Measurements from ENCODE around the gene IPP. TPM values are rescaled to one million over a fixed set of nuclear protein-coding genes. Genes with fewer than 3 reads are reported as not detected.
A peak's percentile ranks its signal among the peaks of the same experiment; 100 is the strongest.
"Not testable (repeated sequence)": the region's sequence is repeated elsewhere in the genome, so short reads cannot be mapped to it uniquely, and the experiment has no call there.

The IPP gene
- total and polyA plus RNA-seq, 7 donors, result 6.9 to 15.3 (median 11.2) TPM

GRCh38 chr1:45678489-45678888 lies 72.0 kb downstream of the IPP start:
- intact Hi-C loops (cut with DNase I), result no loop called here
- no peak for DNase-seq
- no peaks in the 10 kb centered on the region for H3K36me3 ChIP-seq
- no peaks in the 10 kb centered on the region for H3K27me3 ChIP-seq
- no peak overlapping the region for H3K4me3 ChIP-seq
- peak overlapping the region in 2 of 4 donors; percentile 14 to 46 for H3K27ac ChIP-seq
- TF ChIP-seq EP300 (IDR thresholded peaks at IDR 0.05) (no peak), POLR2AphosphoS5 (IDR thresholded peaks at IDR 0.05) (no peak), POLR2A (IDR thresholded peaks at IDR 0.05) (no peak)
- TF ChIP-seq, protein P1, sequence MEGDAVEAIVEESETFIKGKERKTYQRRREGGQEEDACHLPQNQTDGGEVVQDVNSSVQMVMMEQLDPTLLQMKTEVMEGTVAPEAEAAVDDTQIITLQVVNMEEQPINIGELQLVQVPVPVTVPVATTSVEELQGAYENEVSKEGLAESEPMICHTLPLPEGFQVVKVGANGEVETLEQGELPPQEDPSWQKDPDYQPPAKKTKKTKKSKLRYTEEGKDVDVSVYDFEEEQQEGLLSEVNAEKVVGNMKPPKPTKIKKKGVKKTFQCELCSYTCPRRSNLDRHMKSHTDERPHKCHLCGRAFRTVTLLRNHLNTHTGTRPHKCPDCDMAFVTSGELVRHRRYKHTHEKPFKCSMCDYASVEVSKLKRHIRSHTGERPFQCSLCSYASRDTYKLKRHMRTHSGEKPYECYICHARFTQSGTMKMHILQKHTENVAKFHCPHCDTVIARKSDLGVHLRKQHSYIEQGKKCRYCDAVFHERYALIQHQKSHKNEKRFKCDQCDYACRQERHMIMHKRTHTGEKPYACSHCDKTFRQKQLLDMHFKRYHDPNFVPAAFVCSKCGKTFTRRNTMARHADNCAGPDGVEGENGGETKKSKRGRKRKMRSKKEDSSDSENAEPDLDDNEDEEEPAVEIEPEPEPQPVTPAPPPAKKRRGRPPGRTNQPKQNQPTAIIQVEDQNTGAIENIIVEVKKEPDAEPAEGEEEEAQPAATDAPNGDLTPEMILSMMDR (IDR thresholded peaks at IDR 0.05), result no peak
- H3K9me3 ChIP-seq, result no peaks in the 10 kb centered on the region
- H3K4me1 ChIP-seq, result peaks cover 0 to 93% (median 69%) of the 10 kb centered on the region in 4 donors

DNA sequence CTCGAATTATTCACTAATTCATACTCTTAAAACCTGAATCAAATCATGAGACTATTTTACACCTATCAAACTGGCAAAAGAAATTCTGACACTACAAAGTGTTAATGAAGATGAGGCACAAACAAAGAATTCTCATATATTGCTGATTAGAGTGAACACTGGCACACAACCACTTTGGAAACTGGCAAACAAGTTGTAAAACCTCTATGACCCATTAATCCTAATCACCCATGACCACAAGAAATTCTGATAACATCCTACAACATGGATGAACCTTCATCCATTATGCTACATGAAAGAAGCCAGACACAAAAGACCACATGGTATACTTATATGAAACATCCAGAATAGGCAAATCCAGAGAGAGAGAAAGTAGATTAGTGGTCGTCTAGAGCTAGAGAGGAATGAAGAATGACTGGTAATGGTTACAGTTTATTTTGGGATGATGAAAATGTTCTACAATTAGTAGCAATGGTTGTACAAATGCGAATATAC lies 72.7 kb downstream of the IPP start:
- DNase-seq, result no peak
- H3K27ac ChIP-seq, result no peak overlapping the region
- H3K27me3 ChIP-seq, result no peaks in the 10 kb centered on the region
- no peak for TF ChIP-seq POLR2AphosphoS5 (IDR thresholded peaks at IDR 0.05)
- TF ChIP-seq, protein P1 (IDR thresholded peaks at IDR 0.05), result no peak
- TF ChIP-seq POLR2A (IDR thresholded peaks at IDR 0.05), result no peak
- no peak for TF ChIP-seq EP300 (IDR thresholded peaks at IDR 0.05)
- no peaks in the 10 kb centered on the region for H3K9me3 ChIP-seq
- H3K36me3 ChIP-seq, result no peaks in the 10 kb centered on the region
- WGBS, 2 donors, result 50 to 66% methylated on average over 3 of the region's 3 CpGs
- intact Hi-C loops (cut with DNase I), result no loop called here
- peaks cover 0 to 92% (median 66%) of the 10 kb centered on the region in 4 donors for H3K4me1 ChIP-seq
- no peak overlapping the region for H3K4me3 ChIP-seq

GRCh38 chr1:45676553-45676952 lies 73.9 kb downstream of the IPP start:
- intact Hi-C loops (cut with DNase I); H3K4me3 ChIP-seq; H3K27me3 ChIP-seq; H3K36me3 ChIP-seq; H3K9me3 ChIP-seq; DNase-seq: not testable (repeated sequence)
- 88 to 93% methylated on average over 7 of the region's 7 CpGs for WGBS, 2 donors
- Histone ChIP-seq H3K4me1 (peaks cover 0 to 90% (median 55%) of the 10 kb centered on the region in 4 donors), H3K27ac (peak overlapping the region in 1 of 4 donors; percentile 8)

GRCh38 chr1:45674478-45674877 lies 76.0 kb downstream of the IPP start:
- Histone ChIP-seq H3K9me3 (no peaks in the 10 kb centered on the region), H3K4me3 (no peak overlapping the region), H3K4me1 (peaks cover 0 to 91% (median 43%) of the 10 kb centered on the region in 4 donors), H3K36me3 (no peaks in the 10 kb centered on the region), H3K27me3 (no peaks in the 10 kb centered on the region), H3K27ac (no peak overlapping the region)
- TF ChIP-seq EP300 (IDR thresholded peaks at IDR 0.05), result no peak
- TF ChIP-seq, protein P1 (IDR thresholded peaks at IDR 0.05), result no peak
- no peak for TF ChIP-seq POLR2A (IDR thresholded peaks at IDR 0.05)
- no peak for TF ChIP-seq POLR2AphosphoS5 (IDR thresholded peaks at IDR 0.05)
- intact Hi-C loops (cut with DNase I), result no loop called here
- 25 to 74% methylated on average over 5 of the region's 5 CpGs for WGBS, 2 donors
- no peak for DNase-seq

GRCh38 chr1:45673956-45674355 lies 76.5 kb downstream of the IPP start:
- Histone ChIP-seq H3K4me1 (peaks cover 0 to 91% (median 43%) of the 10 kb centered on the region in 4 donors), H3K36me3 (no peaks in the 10 kb centered on the region), H3K4me3 (no peak overlapping the region), H3K27ac (no peak overlapping the region), H3K27me3 (no peaks in the 10 kb centered on the region), H3K9me3 (no peaks in the 10 kb centered on the region)
- TF ChIP-seq POLR2A (IDR thresholded peaks at IDR 0.05) (no peak), EP300 (IDR thresholded peaks at IDR 0.05) (no peak), POLR2AphosphoS5 (IDR thresholded peaks at IDR 0.05) (no peak)
- TF ChIP-seq, protein P1 (IDR thresholded peaks at IDR 0.05), result no peak
- intact Hi-C loops (cut with DNase I), result no loop called here
- 92 to 97% methylated on average over 4 of the region's 4 CpGs for WGBS, 2 donors
- no peak for DNase-seq

Measured in sigmoid colon (tissue), 7 donors.